ENCODE results near the gene SIGLECL1. TPM values are rescaled to one million over a fixed set of nuclear protein-coding genes. Genes with fewer than 3 reads are reported as not detected.

The SIGLECL1 gene
- total RNA-seq, 6 experiments from 2014 or later: not detected

DNA sequence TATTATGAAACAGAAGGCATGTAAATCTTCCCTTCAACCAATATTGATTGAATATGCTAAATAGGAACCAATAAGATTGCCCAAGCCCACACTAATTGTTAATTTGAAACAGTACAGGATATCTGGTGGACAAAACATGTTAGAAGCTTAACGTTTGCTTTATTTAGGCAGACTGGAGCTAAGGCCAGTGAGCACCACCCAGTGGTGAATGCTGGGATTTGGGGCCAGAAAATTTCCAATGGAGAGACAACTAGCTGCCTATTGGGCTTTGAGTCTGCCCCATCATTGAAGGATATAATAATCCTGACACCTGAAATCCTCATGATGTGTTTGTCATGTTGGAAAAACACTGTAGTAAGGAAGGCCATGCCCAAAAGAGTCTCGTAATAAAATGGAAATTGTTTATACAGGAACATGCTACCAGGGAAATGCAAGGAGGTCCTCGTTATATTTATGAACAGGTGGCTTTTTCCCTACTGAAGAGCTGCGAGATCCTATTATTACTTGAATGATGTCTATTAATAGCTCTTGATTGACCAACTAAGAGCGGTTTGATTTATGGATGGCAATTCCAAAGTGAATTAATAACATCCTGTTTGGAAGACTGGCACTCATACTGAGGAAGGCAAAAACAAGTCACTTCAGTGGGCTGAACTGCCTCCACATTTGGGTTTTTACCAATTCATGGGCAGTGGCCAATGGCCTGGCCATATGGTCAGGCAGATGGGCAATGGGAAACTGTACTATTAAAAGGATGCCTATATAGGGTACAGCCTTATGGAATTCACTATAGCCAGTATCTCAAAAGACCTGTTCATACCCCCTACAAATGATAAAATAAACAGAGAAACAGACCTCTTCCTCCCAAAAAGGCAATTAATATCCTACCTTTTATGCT is 8.7 kb downstream of the SIGLECL1 start:
- intact Hi-C loops (cut with DNase I): no loop called here
- TF ChIP-seq, protein P1, sequence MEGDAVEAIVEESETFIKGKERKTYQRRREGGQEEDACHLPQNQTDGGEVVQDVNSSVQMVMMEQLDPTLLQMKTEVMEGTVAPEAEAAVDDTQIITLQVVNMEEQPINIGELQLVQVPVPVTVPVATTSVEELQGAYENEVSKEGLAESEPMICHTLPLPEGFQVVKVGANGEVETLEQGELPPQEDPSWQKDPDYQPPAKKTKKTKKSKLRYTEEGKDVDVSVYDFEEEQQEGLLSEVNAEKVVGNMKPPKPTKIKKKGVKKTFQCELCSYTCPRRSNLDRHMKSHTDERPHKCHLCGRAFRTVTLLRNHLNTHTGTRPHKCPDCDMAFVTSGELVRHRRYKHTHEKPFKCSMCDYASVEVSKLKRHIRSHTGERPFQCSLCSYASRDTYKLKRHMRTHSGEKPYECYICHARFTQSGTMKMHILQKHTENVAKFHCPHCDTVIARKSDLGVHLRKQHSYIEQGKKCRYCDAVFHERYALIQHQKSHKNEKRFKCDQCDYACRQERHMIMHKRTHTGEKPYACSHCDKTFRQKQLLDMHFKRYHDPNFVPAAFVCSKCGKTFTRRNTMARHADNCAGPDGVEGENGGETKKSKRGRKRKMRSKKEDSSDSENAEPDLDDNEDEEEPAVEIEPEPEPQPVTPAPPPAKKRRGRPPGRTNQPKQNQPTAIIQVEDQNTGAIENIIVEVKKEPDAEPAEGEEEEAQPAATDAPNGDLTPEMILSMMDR (IDR thresholded peaks at IDR 0.05): peak; percentile 47 to 67 (median 56)
- no peak for TF ChIP-seq POLR2A (IDR thresholded peaks at IDR 0.05)
- ATAC-seq: peak; percentile 44 to 80 (median 56)

DNA sequence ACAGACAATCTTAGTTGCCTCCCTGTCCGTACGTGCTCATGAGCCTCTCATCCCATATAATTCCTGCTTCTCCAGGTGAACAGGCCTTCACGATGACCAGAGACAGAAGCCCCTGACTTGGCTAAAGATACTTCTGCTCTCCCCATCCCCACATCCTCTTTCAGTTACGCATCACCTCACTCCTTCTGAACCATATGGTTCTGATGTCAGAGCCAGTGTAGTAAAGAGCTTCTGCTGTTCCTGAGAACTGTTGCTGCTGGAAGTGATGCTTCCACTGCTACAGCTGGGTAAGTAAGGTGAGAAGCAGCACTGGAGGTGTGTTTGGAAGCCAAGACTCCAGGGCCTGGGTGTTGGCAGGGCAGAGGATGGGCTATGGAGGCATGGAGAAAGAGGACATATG is 12.9 kb downstream of the SIGLECL1 start:
- ATAC-seq (no peak), DNase-seq (no peak)
- no peaks in the 10 kb centered on the region for H3K9me3 ChIP-seq
- no peaks in the 10 kb centered on the region for H3K4me1 ChIP-seq
- no peak for TF ChIP-seq POLR2A (IDR thresholded peaks at IDR 0.05)
- TF ChIP-seq, protein P1 (IDR thresholded peaks at IDR 0.05): no peak
- H3K36me3 ChIP-seq: no peaks in the 10 kb centered on the region
- H3K27me3 ChIP-seq: no peaks in the 10 kb centered on the region
- 54% methylated on average over 4 of the region's 4 CpGs for WGBS (ENCODE audit: insufficient coverage, low coverage, low lambda C conversion rate, missing lambda C conversion rate)
- intact Hi-C loops (cut with DNase I): no loop called here
- no peak overlapping the region for H3K4me3 ChIP-seq
- H3K27ac ChIP-seq: no peak overlapping the region

More for the DNA sequence above, 8.7 kb downstream of the SIGLECL1 start:
- no peak for DNase-seq
- Histone ChIP-seq H3K36me3 (no peaks in the 10 kb centered on the region), H3K27ac (no peak overlapping the region), H3K27me3 (no peaks in the 10 kb centered on the region), H3K9me3 (no peaks in the 10 kb centered on the region), H3K4me3 (no peak overlapping the region), H3K4me1 (no peaks in the 10 kb centered on the region)
- WGBS (ENCODE audit: insufficient coverage, low coverage, low lambda C conversion rate, missing lambda C conversion rate): 29% methylated on average over 5 of the region's 5 CpGs

- ATAC-seq (peak in 2 of 4 donors; percentile 36 to 48), DNase-seq (no peak)
- Histone ChIP-seq H3K27ac (no peak overlapping the region), H3K4me1 (no peaks in the 10 kb centered on the region), H3K36me3 (no peaks in the 10 kb centered on the region), H3K4me3 (no peak overlapping the region), H3K9me3 (no peaks in the 10 kb centered on the region), H3K27me3 (no peaks in the 10 kb centered on the region)
- intact Hi-C loops (cut with DNase I): no loop called here
- no peak for TF ChIP-seq POLR2A (IDR thresholded peaks at IDR 0.05)
- TF ChIP-seq, protein P1 (IDR thresholded peaks at IDR 0.05): no peak
- 48% methylated on average over 10 of the region's 26 CpGs for WGBS (ENCODE audit: insufficient coverage, low coverage, low lambda C conversion rate, missing lambda C conversion rate)
Observed at GRCh38 chr19:51271067-51271466, 20.2 kb downstream of the SIGLECL1 start.

DNA sequence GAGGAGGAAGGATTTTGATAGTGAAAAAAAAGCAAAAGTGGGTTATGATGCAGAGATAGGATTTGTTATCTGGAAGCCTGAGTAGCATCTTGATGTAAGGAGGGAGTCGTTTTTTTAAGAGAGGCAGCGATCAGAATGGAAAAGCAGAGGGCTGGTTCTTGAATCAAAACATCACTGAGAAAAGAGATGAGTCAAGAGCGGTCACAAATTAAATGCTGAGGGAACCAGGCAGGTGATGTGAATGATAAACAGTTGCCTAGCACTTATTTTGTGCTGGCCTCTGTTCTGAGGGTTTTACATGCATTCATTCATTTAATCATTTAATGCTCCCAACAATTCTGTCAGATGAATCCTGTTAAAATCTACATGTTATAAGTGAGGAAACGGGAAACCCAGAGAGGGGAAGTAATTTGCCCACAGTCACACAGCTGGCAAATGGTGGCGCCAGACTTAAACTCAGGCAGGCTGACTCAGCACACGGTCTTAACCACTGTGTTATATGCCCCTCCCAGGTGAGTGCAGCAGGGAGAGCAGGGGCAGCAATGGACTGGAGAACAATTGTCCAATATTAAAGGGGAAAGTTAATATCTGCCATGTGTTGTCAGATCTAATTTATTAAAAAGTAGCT is 21.4 kb downstream of the SIGLECL1 start:
- TF ChIP-seq POLR2A (IDR thresholded peaks at IDR 0.05): no peak
- TF ChIP-seq, protein P1 (IDR thresholded peaks at IDR 0.05): no peak
- DNase-seq (no peak), ATAC-seq (peak in 3 of 4 donors; percentile 28 to 58 (median 43))
- intact Hi-C loops (cut with DNase I): no loop called here
- 45% methylated on average over 6 of the region's 6 CpGs for WGBS (ENCODE audit: insufficient coverage, low coverage, low lambda C conversion rate, missing lambda C conversion rate)
- Histone ChIP-seq H3K27me3 (no peaks in the 10 kb centered on the region), H3K27ac (no peak overlapping the region), H3K4me1 (no peaks in the 10 kb centered on the region), H3K4me3 (no peak overlapping the region), H3K36me3 (no peaks in the 10 kb centered on the region), H3K9me3 (no peaks in the 10 kb centered on the region)
